GM20431 (cell line): ENCODE results near the gene CTNNA3.

ENCODE experiments used
- in situ Hi-C: fragments of 300-500 bp; cut with MseI, MboI; formaldehyde crosslinking; loops from one replicate; pipeline ENCODE4 v1.15.0; 2020; ENCODE audit warnings: low sequenced_read_pairs; ENCODE audit not compliant: unreplicated experiment

Gene CTNNA3

GRCh38 chr10:66301078-66301477, 1394.9 kb downstream of the CTNNA3 start:
- in situ Hi-C loops, result no loop called here

GRCh38 chr10:66295602-66296001, 1400.4 kb downstream of the CTNNA3 start:
- in situ Hi-C loops, result no loop called here

- in situ Hi-C loops, result no loop called here
Measured at GRCh38 chr10:66294538-66294937, 1401.5 kb downstream of the CTNNA3 start.

- in situ Hi-C loops, result no loop called here
Measured at GRCh38 chr10:66292922-66293321, 1403.1 kb downstream of the CTNNA3 start.

- in situ Hi-C loops, result no loop called here
Measured at GRCh38 chr10:66292456-66292855, 1403.5 kb downstream of the CTNNA3 start.

- in situ Hi-C loops, result no loop called here
Measured at GRCh38 chr10:66291133-66291532, 1404.9 kb downstream of the CTNNA3 start.

GRCh38 chr10:66284621-66285020, 1411.4 kb downstream of the CTNNA3 start:
- in situ Hi-C loops, result no loop called here

- in situ Hi-C loops, result no loop called here
Measured at GRCh38 chr10:66283874-66284464, 1412.0 kb downstream of the CTNNA3 start.

GRCh38 chr10:66283064-66283463, 1412.9 kb downstream of the CTNNA3 start:
- in situ Hi-C loops, result no loop called here

- in situ Hi-C loops, result no loop called here
Measured at GRCh38 chr10:66281327-66281726, 1414.7 kb downstream of the CTNNA3 start.

- in situ Hi-C loops, result no loop called here
Measured at GRCh38 chr10:66277481-66277880, 1418.5 kb downstream of the CTNNA3 start.

GRCh38 chr10:66273966-66274519, 1422.0 kb downstream of the CTNNA3 start:
- in situ Hi-C loops, result no loop called here

- in situ Hi-C loops, result no loop called here
Measured at GRCh38 chr10:66265398-66265797, 1430.6 kb downstream of the CTNNA3 start.

- in situ Hi-C loops, result no loop called here
Measured at GRCh38 chr10:66259836-66260235, 1436.2 kb downstream of the CTNNA3 start.

- in situ Hi-C loops, result no loop called here
Measured at GRCh38 chr10:66258693-66259092, 1437.3 kb downstream of the CTNNA3 start.

- in situ Hi-C loops, result no loop called here
Measured at GRCh38 chr10:66257801-66258200, 1438.2 kb downstream of the CTNNA3 start.

GRCh38 chr10:66252986-66253385, 1443.0 kb downstream of the CTNNA3 start:
- in situ Hi-C loops, result no loop called here

GRCh38 chr10:66246177-66246576, 1449.8 kb downstream of the CTNNA3 start:
- in situ Hi-C loops, result no loop called here

GRCh38 chr10:66244953-66245352, 1451.0 kb downstream of the CTNNA3 start:
- in situ Hi-C loops, result no loop called here

GRCh38 chr10:66242885-66243284, 1453.1 kb downstream of the CTNNA3 start:
- in situ Hi-C loops, result no loop called here

- in situ Hi-C loops, result no loop called here
Measured at GRCh38 chr10:66239062-66239461, 1456.9 kb downstream of the CTNNA3 start.

- in situ Hi-C loops, result no loop called here
Measured at GRCh38 chr10:66238343-66238742, 1457.7 kb downstream of the CTNNA3 start.
